T follicular helper cell (primary cell): ENCODE data around the gene CENPV.
"Not testable (repeated sequence)": the region's sequence is repeated elsewhere in the genome, so short reads cannot be mapped to it uniquely, and the experiment has no call there.

Experiments used
- DNase-seq: peaks from one replicate; pipeline ENCODE4 v3.0.0-alpha.2; 2020; ENCODE audit warnings: low read depth

The CENPV gene

DNA sequence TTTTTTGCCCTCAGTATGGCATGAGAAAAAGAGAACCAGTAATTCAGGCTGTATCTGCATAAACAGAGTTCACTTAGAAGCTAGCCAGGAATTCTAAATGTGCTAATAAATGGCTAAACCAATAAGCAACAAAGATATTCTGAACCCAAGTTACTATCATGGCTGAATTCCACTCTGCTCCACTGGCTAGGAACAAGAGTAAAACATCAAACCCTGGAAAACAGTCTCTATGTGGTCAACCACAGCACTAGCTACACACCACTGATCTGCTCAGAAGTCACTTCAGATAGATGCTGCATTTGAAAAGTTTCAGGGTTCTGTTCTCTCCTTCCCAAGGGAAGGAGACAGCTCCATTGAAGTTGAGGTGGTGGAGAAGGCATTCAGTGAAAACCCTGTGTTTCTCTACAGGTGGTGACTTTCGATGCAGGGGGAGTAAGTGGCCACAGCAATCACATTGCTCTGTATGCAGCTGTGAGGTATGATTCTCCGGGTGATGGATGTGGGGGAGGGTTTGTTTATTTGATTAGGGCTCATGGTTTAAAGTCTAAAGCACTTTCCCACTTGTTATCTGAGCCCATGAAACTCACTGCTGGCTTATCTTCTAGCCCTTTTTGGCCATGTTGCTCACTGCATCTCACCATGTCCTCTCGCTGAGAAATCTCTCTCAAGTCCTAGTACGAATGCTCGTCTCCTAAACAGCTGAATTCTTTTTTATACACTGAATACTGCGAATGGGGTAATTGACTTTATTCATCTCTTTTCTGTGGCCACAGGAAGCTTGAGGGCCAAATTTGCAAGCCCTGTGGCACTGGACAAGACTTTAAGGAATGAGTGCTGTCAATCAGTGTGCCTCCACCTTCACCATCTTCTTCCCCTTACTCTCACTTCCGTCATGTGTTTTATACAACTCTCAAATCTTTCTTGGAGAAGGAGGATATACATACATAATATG, 39.9 kb downstream of the CENPV start:
- no peak for DNase-seq

DNA sequence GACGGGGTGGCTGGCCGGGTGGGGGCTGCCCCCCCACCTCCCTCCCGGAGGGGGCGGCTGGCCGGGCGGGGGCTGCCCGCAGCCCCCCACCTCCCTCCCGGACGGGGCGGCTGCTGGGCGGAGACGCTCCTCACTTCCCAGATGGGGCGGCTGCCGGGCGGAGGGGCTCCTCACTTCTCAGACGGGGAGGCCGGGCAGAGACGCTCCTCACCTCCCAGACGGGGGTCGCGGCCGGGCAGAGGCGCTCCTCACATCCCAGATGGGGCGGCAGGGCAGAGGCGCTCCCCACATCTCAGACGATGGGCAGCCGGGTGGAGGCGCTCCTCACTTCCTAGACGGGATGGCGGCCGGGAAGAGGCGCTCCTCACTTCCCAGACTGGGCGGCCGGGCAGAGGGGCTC, 41.2 kb downstream of the CENPV start:
- DNase-seq = not testable (repeated sequence)

DNA sequence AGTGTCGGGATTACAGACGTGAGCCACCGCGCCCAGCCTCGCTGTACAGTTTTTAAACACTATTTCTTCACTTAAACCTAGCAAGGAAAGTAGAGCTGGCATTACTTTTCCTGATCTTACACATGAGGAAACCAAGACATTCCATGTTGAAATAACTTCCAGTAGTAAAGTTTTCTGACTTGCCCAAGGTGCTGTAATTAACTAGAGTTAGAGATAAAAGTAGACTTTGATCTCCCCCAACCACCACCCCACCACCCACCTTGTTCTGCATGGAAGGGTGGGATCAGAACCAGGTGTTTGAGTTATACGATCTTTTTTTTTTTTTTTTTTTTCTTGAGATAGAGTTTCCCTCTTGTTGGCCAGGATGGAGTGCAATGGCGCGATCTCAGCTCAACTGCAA, 47.1 kb downstream of the CENPV start:
- no peak for DNase-seq

- DNase-seq = no peak
These were observed 48.4 kb downstream of the CENPV start for GRCh38 chr17:16304830-16305229.

DNA sequence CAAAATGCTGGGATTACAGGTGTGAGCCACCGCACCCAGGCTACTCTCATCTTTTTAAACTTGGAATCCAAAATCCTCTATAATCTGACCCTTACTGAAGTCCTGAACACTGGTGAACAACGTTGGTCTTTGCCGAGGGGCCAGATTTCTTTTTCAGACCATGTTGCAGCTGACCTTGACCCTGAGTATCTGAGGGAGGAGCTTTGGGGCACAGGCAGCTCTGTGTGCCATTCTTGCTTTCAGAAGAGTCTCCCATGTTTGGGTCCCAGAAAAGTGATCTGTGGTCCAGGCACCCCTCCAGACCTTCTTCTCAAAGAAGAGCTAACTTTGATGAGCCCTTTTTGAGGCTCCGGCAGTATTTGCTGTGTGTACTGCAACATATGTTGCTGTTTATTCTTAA, 50.4 kb downstream of the CENPV start:
- no peak for DNase-seq

- DNase-seq = no peak
These were observed 51.1 kb downstream of the CENPV start for GRCh38 chr17:16301963-16302855.

GRCh38 chr17:16300554-16300953, 52.7 kb downstream of the CENPV start:
- DNase-seq = no peak

DNA sequence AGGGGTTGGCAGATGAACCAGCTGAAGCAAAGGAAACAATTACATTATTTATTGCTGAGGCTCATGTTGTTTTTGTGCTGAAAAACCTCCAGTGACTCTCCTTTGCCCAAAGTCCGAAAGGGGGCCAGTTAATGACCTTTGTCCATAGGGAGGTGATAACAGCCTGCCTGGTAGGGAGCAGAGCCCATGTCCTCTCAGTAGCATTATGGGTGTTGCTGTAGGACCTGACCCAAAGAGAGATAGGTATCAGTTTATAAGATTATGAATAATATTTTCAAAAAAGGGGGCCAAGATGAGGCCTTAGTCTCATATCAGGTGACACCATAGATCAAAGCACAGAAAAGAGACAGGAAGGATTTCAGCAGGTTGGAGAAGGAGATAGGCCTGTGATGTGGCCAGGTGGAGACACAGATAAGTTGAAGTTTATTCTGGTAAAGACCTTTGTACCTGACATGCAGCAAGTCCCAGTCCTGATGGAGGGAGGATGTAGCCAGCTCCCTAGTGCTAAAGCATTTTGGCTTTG, 55.1 kb downstream of the CENPV start:
- DNase-seq = no peak

- DNase-seq = no peak
These were observed 55.7 kb downstream of the CENPV start for GRCh38 chr17:16297367-16298139.

DNA sequence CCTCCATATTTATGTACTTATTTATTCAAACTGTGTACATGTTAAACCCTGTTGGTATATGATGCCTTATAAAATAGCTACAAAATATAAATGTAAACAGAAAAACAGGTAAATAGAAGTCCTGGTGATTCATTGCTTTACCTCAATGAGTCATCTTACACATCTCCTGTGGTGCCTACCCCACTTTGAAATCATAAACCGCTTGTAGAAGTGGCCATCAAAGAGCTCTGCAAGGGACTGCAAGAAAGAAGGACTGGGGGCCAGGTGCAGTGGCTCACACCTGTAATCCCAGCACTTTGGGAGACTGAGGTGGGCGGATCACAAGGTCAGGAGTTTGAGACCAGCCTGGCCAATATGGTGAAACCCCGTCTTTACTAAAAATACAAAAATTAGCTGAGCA, 57.2 kb downstream of the CENPV start:
- DNase-seq = not testable (repeated sequence)

DNA sequence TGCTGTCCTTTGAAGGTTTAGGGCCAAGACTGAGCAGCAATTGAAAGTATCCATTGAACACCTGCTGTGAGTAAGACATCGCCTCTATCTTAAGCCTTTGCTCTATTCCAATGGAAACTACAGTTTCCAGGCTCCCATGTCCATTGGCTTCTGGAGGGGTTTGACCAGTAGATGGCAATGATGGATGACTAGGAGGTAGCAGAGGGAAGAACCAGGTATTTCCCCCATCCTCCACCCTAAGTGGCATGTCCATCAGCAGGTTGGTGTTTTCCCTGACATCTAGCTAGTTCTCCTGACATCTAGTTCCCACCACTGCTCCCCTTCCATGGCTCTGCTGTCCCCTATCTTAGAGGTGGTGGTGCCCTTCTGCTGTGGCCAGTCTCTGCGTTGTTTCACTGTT, 58.7 kb downstream of the CENPV start:
- no peak for DNase-seq

DNA sequence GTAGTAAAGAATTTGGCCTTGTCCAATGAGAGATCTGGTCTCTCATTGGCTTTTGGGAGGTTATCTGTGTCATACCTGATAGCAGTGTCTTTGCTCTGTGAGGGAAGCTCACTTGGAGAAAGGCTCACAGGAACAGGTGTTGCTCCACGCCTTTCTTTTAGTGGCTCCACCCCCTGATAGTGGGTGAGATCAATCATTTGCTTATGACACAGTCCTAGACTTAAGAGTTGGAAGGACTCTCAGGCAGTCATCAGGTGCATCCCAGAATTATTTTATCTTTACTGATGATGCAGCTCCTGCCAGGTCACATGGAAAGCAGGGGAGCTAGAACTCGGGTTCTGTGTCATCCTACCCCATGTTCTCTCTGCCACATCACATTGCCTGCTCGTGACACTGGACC, 59.3 kb downstream of the CENPV start:
- no peak for DNase-seq
